GM12878 (cell line): ENCODE measurements around the gene GPR34. TPM values are rescaled to one million over a fixed set of nuclear protein-coding genes. Genes with fewer than 3 reads are reported as not detected.

Experiments
- ATF7 ChIP-seq: fragments of 450-650 bp; IDR thresholded peaks from 2 replicates; pipeline ENCODE4 v1.6.1; 2016; ENCODE audit warnings: low read depth, mild to moderate bottlenecking
- BHLHE40 ChIP-seq, 2 experiments: fragments of 450-650 bp in 1 of 2; IDR thresholded peaks; 2 replicates each; pipeline ENCODE4 v1.6.1; 2011 to 2017; ENCODE audit warnings: low read depth in 2 of 2, borderline replicate concordance in 1 of 2, improper control_type of control experiment in 1 of 2, low read length in 1 of 2, mild to moderate bottlenecking in 1 of 2
- CHD1 ChIP-seq: IDR thresholded peaks from 2 replicates; pipeline ENCODE4 v1.6.1; 2012; ENCODE audit warnings: low read depth, low read length, improper control_type of control experiment
- CUX1 ChIP-seq: IDR thresholded peaks from 2 replicates; pipeline ENCODE4 v1.6.1; 2012; ENCODE audit warnings: improper control_type of control experiment, low read depth, low read length; ENCODE audit not compliant: insufficient replicate concordance
- EP300 ChIP-seq, 2 experiments: fragments of 150-350 bp in 1 of 2; IDR thresholded peaks; 2 replicates each; pipeline ENCODE4 v1.6.1; 2011 to 2012; ENCODE audit warnings: low read depth in 2 of 2, low read length in 2 of 2, borderline replicate concordance in 1 of 2, improper control_type of control experiment in 1 of 2, inconsistent platforms in 1 of 2; ENCODE audit not compliant: control insufficient read depth in 1 of 2
- ESRRA ChIP-seq: IDR thresholded peaks from 2 replicates; pipeline ENCODE4 v1.6.1; 2012; ENCODE audit warnings: mild to moderate bottlenecking, low read length, improper control_type of control experiment
- MTA2 ChIP-seq: fragments of 450-650 bp; IDR thresholded peaks from 2 replicates; pipeline ENCODE4 v1.6.1; 2016; ENCODE audit warnings: low read depth, mild to moderate bottlenecking, moderate library complexity
- NFIC ChIP-seq: IDR thresholded peaks from 2 replicates; pipeline ENCODE4 v1.6.1; 2012; ENCODE audit warnings: low read depth, mild to moderate bottlenecking, inconsistent platforms, low read length, moderate library complexity
- PKNOX1 ChIP-seq: fragments of 450-650 bp; IDR thresholded peaks from 2 replicates; pipeline ENCODE4 v1.6.1; 2016; ENCODE audit warnings: mild to moderate bottlenecking
- SMAD5 ChIP-seq: IDR thresholded peaks from 2 replicates; pipeline ENCODE4 v1.6.1; 2016; ENCODE audit warnings: antibody characterized with exemption, low read depth
- SREBF2 ChIP-seq: IDR thresholded peaks from 2 replicates; pipeline ENCODE4 v1.6.1; 2012; ENCODE audit warnings: mild to moderate bottlenecking, low read length
- TBL1XR1 ChIP-seq: IDR thresholded peaks from 2 replicates; pipeline ENCODE4 v1.6.1; 2012; ENCODE audit warnings: low read depth, low read length, improper control_type of control experiment
- WRNIP1 ChIP-seq: IDR thresholded peaks from 2 replicates; pipeline ENCODE4 v1.6.1; 2011; ENCODE audit warnings: low read depth, low read length, improper control_type of control experiment, borderline replicate concordance
- ZNF207 ChIP-seq: fragments of 450-650 bp; IDR thresholded peaks from 2 replicates; pipeline ENCODE4 v1.6.1; 2014; ENCODE audit warnings: antibody characterized with exemption, mild to moderate bottlenecking, borderline replicate concordance
- polyA plus RNA-seq, 11 experiments: library from polyadenylated mRNA; depleted of rRNA in 4 of 11; unstranded in 6 of 11; stranded (reverse) in 5 of 11; fragments of >200 nt; fragmentation: Nextera tagmentation in 4 of 11; fragmentation: Illumina TruSeq in 1 of 11; extraction: Ambion mirVana in 4 of 11; extraction: Trizol in 1 of 11; gene quantifications; 1 replicate in 1 of 11; 2 replicates in 10 of 11; pipeline versions ENCODE4 v1.2.1 to v1.2.3, GENCODE V29; 2011 to 2016; ENCODE audit warnings: inconsistent platforms in 2 of 11, missing spikeins in 2 of 11, low read depth in 1 of 11
- total RNA-seq, 4 experiments: library from RNA; depleted of rRNA in 3 of 4; stranded (reverse); fragments of >200 nt in 3 of 4; fragmentation: Illumina TruSeq in 1 of 4; extraction: Trizol in 1 of 4; gene quantifications; 2 replicates each; pipeline versions ENCODE4 v1.2.1 to v1.2.3, GENCODE V29; 2013 to 2021
- TF ChIP-seq, protein P1 (sequence below): fragments of 450-650 bp; IDR thresholded peaks from 2 replicates; pipeline ENCODE4 v1.6.1; 2017; ENCODE audit warnings: mild to moderate bottlenecking, moderate library complexity
- TF ChIP-seq, protein P2 (sequence below): fragments of 450-650 bp; IDR thresholded peaks from 2 replicates; pipeline ENCODE4 v1.6.1; 2017; ENCODE audit warnings: mild to moderate bottlenecking, low read depth, inconsistent platforms; ENCODE audit not compliant: poor library complexity, severe bottlenecking

Gene GPR34
- total and polyA plus RNA-seq, 10 of the 15 experiments (the other 5 are each of a cell fraction or from before 2014, with no cell fraction given) = 0.12 to 0.84 (median 0.28) TPM; not detected in 1

DNA sequence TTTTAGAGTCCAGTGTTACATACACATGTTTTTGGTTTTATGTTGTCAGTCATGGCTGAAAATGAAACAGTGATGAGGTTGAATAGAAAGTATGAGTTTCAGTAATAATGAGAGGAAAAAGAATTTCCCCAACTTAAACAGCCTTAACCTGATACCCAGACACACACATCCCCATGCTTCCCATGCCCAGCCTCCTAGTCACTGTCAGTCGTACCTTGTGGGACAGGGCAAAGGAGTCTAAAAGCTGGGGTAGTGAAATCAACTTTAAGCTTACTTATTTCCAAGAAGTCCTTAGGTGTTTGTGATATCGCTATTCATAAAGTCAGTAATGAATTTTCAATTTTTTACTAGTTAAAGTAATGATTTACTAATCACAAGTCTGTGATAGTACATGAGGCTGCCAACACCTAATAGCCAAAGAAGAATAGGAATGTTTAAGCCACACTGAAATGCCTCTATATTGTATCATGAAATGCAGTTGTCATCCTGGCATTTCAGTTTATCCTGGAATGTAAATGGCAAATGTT lies 24.3 kb upstream of the GPR34 start (continued):
- TF ChIP-seq, protein P1, sequence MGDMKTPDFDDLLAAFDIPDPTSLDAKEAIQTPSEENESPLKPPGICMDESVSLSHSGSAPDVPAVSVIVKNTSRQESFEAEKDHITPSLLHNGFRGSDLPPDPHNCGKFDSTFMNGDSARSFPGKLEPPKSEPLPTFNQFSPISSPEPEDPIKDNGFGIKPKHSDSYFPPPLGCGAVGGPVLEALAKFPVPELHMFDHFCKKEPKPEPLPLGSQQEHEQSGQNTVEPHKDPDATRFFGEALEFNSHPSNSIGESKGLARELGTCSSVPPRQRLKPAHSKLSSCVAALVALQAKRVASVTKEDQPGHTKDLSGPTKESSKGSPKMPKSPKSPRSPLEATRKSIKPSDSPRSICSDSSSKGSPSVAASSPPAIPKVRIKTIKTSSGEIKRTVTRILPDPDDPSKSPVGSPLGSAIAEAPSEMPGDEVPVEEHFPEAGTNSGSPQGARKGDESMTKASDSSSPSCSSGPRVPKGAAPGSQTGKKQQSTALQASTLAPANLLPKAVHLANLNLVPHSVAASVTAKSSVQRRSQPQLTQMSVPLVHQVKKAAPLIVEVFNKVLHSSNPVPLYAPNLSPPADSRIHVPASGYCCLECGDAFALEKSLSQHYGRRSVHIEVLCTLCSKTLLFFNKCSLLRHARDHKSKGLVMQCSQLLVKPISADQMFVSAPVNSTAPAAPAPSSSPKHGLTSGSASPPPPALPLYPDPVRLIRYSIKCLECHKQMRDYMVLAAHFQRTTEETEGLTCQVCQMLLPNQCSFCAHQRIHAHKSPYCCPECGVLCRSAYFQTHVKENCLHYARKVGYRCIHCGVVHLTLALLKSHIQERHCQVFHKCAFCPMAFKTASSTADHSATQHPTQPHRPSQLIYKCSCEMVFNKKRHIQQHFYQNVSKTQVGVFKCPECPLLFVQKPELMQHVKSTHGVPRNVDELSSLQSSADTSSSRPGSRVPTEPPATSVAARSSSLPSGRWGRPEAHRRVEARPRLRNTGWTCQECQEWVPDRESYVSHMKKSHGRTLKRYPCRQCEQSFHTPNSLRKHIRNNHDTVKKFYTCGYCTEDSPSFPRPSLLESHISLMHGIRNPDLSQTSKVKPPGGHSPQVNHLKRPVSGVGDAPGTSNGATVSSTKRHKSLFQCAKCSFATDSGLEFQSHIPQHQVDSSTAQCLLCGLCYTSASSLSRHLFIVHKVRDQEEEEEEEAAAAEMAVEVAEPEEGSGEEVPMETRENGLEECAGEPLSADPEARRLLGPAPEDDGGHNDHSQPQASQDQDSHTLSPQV = no peak
- TF ChIP-seq WRNIP1 (no peak), CUX1 (no peak), EP300 (IDR thresholded peaks at IDR 0.05; ENCODE audit: borderline replicate concordance in 1 of 2, control insufficient read depth in 1 of 2, low read depth in 2 of 2, low read length in 2 of 2) (peak; percentile 59 to 60; a peak in 3 of 4 replicates), SMAD5 (no peak), ATF7 (peak; percentile 48), ZNF207 (no peak), NFIC (peak; percentile 83), MTA2 (peak; percentile 68), ESRRA (no peak), BHLHE40 (IDR thresholded peaks at IDR 0.05; ENCODE audit: borderline replicate concordance in 1 of 2, low read depth in 2 of 2, low read length in 1 of 2) (peak; percentile 5 to 10; a peak in 1 of 4 replicates), TBL1XR1 (no peak), PKNOX1 (peak; percentile 57), CHD1 (no peak), SREBF2 (no peak)
- TF ChIP-seq, protein P2, sequence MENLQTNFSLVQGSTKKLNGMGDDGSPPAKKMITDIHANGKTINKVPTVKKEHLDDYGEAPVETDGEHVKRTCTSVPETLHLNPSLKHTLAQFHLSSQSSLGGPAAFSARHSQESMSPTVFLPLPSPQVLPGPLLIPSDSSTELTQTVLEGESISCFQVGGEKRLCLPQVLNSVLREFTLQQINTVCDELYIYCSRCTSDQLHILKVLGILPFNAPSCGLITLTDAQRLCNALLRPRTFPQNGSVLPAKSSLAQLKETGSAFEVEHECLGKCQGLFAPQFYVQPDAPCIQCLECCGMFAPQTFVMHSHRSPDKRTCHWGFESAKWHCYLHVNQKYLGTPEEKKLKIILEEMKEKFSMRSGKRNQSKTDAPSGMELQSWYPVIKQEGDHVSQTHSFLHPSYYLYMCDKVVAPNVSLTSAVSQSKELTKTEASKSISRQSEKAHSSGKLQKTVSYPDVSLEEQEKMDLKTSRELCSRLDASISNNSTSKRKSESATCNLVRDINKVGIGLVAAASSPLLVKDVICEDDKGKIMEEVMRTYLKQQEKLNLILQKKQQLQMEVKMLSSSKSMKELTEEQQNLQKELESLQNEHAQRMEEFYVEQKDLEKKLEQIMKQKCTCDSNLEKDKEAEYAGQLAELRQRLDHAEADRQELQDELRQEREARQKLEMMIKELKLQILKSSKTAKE = peak; percentile 79
